ENCODE data around the gene ENKUR.

The ENKUR gene

GRCh38 chr10:25015828-25016375 is at the start of gene ENKUR:
ENKUR (minus strand) TSS chr10:25016158; CDS start chr10:25015936, 222 bp downstream.
- TF ChIP-seq CTCF (IDR thresholded peaks at IDR 0.05): no peak

GRCh38 chr10:25064401-25064800 is 48.4 kb upstream of the ENKUR start:
- no peak for TF ChIP-seq CTCF (IDR thresholded peaks at IDR 0.05)

- TF ChIP-seq CTCF (IDR thresholded peaks at IDR 0.05): no peak
These were observed 47.7 kb upstream of the ENKUR start for GRCh38 chr10:25063644-25064043.

GRCh38 chr10:25063157-25063556 is 47.2 kb upstream of the ENKUR start:
- TF ChIP-seq CTCF (IDR thresholded peaks at IDR 0.05): no peak

GRCh38 chr10:25061711-25062449 is 45.9 kb upstream of the ENKUR start:
- TF ChIP-seq CTCF (IDR thresholded peaks at IDR 0.05): no peak

- no peak for TF ChIP-seq CTCF (IDR thresholded peaks at IDR 0.05)
These were observed 45.2 kb upstream of the ENKUR start for GRCh38 chr10:25061125-25061524.

- no peak for TF ChIP-seq CTCF (IDR thresholded peaks at IDR 0.05)
These were observed 44.0 kb upstream of the ENKUR start for GRCh38 chr10:25059990-25060389.
